ENCODE results near the gene MGME1.

MGME1 gene

DNA sequence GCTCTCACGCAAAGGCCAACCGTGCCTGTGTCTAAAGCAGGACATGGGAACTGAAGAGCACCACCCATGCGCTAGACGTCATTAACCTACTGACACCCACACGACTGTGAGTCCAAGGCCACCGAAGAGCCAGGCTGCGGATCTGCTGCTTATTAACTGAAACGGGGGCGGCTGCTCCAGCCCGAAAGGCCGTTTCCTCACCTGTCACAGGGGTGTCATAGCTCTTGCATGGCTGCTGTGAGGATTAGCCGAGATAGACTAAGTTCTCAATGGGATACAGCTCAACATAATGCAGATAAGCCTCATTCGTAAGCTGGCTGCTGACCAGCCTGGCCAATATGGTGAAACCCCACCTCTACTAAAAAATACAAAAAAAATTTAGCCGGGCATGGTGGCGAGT lies 62.2 kb downstream of the MGME1 start:
- TF ChIP-seq, protein P1, sequence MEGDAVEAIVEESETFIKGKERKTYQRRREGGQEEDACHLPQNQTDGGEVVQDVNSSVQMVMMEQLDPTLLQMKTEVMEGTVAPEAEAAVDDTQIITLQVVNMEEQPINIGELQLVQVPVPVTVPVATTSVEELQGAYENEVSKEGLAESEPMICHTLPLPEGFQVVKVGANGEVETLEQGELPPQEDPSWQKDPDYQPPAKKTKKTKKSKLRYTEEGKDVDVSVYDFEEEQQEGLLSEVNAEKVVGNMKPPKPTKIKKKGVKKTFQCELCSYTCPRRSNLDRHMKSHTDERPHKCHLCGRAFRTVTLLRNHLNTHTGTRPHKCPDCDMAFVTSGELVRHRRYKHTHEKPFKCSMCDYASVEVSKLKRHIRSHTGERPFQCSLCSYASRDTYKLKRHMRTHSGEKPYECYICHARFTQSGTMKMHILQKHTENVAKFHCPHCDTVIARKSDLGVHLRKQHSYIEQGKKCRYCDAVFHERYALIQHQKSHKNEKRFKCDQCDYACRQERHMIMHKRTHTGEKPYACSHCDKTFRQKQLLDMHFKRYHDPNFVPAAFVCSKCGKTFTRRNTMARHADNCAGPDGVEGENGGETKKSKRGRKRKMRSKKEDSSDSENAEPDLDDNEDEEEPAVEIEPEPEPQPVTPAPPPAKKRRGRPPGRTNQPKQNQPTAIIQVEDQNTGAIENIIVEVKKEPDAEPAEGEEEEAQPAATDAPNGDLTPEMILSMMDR (IDR thresholded peaks at IDR 0.05; ENCODE audit: control insufficient read depth, extremely low read depth, insufficient read depth) = no peak

DNA sequence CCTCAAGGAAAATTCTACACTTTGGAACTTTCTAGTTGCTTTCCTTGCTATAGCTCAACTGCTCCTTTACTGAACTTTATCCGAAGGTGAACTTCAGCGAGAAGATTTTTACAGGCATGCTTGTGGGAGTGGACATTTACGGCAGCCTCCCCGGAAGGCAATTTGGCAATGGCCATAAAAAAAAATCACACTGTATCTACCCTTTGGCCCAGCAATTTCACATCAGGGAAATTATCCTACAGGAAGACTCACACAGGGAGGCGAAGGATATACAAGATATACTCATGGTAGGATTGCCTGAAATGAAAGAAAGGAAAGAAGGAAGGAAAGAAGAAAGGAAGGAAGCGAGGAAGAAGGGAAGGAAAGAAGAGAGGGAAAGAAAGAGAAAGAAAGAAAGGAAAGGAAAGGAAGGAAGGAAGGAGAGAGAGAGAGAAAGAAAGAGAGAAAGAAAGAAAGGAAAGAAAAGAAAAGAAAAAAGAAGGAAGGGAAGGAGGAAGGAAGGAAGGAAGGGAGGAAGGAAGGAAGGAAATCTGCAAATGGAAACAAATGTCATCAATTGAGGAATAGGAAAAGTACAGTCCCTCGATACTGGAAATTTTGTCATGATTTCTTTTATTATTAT lies 63.2 kb downstream of the MGME1 start:
- TF ChIP-seq, protein P1 (IDR thresholded peaks at IDR 0.05; ENCODE audit: control insufficient read depth, extremely low read depth, insufficient read depth) = no peak

More for the DNA sequence above, 62.2 kb downstream of the MGME1 start:
- DNase-seq (ENCODE audit: low read depth) = no peak
- no peak overlapping the region for H3K4me3 ChIP-seq (ENCODE audit: low read depth, low read length)

DNA sequence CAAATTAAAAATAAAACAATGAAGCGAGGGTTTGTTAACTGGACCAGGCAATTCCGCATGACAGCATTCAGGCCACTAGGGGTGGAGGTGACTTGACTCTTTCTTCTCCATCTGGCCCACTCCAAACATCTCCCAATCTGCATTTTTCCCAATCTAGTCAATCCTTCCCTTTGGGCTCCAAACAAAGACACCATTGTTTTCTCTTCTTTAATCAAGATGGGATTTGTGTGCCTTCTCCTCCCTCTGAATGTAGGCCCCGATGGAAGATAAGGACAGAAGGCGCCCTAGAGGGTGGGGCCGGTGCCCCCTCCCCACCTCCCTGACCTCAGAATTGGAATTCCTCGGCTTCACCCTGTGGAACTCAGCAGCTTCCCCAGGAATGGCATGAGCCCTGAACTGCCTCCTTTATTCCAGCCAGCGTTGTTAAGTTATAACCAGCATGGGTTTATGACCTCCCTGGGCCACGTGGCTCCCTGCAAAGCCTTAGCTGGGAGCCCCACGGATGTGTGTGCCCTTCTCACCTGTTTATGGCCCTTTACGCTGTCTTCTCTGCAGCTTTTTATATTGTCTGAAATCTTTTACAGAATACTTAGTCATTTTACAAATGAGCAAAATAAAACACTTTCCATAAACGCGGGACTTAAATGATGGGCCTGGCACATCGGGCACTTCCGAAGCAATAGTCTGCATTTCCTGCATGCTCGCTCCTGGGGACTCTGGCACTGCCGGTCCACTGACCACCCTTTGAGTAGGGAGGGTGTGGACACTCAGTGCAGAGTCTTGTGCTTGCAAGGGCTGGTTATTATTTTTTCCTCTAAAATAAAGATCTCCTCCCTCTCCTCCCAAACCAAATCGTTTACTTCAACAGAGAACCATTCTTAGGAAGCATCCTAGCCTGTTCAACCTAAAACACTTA lies 64.4 kb downstream of the MGME1 start:
- TF ChIP-seq, protein P1 (IDR thresholded peaks at IDR 0.05; ENCODE audit: control insufficient read depth, extremely low read depth, insufficient read depth) = no peak
- no peak for DNase-seq (ENCODE audit: low read depth)
- H3K4me3 ChIP-seq (ENCODE audit: low read depth, low read length) = no peak overlapping the region

More for the DNA sequence above, 63.2 kb downstream of the MGME1 start:
- H3K4me3 ChIP-seq (ENCODE audit: low read depth, low read length) = no peak overlapping the region
- no peak for DNase-seq (ENCODE audit: low read depth)

DNA sequence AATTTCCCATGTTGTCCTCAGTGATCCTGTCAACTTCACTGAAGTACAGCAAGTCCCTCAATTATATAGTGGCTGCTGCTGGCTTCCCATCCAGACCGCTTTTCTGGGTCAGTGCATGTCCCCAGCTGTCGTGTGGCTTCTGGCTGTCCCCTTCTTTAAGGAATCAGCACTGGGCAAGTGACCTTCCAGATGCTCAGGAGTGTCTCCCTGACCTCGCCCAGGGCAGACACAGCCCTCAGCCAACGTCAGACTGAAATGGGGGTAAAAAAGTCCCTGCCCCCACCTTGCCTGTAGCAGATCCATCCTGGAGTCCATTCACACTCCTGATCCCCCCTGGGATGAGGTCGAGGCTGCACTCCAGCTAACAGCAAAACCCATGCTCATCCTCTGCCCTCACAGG lies 65.2 kb downstream of the MGME1 start:
- no peak overlapping the region for H3K4me3 ChIP-seq (ENCODE audit: low read depth, low read length)
- no peak for DNase-seq (ENCODE audit: low read depth)
- TF ChIP-seq, protein P1 (IDR thresholded peaks at IDR 0.05; ENCODE audit: control insufficient read depth, extremely low read depth, insufficient read depth) = no peak

DNA sequence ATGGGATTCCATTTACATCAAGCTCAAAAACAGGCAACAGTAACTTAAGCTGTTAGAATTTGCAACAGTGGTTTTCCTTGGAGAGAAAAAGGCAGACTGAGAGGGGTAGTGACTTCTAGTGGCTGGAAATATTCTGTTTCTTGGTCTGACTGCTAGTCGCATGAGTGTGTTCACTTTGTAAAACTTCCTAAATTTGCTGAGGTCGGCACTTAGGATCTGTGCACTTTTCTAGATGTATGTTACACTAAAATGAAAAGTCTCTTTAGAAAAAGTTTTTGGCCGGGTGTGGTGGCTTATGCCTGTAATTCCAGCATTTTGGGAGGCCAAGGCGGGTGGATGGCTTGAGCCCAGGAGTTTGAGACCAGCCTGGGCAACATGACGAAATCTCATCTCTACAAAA lies 70.2 kb downstream of the MGME1 start:
- no peak for DNase-seq (ENCODE audit: low read depth)
- H3K4me3 ChIP-seq (ENCODE audit: low read depth, low read length) = no peak overlapping the region
- TF ChIP-seq, protein P1 (IDR thresholded peaks at IDR 0.05; ENCODE audit: control insufficient read depth, extremely low read depth, insufficient read depth) = no peak

Measured in LNCaP clone FGC (cell line).